IMR-90 (cell line): ENCODE results near the gene MDM2. TPM values are rescaled to one million over a fixed set of nuclear protein-coding genes. Genes with fewer than 3 reads are reported as not detected.

Source experiments
- ATAC-seq: fragments of 200-7000 bp; cut with Tn5 transposase; 2 replicates; pipeline ENCODE4 v1.9.1; 2020; ENCODE audit warnings: low read depth, mild to moderate bottlenecking, moderate library complexity
- BruUV-seq: library from RNA; stranded (reverse); fragments of 400-500 nt; replicated peaks from 2 replicates; lab custom pipeline; 2021; lab: Mats Ljungman, UMichigan
- CTCF ChIA-PET: fragments of 300-600 bp; formaldehyde crosslinking; extraction: SDS; loops from one replicate; lab custom pipeline; 2021; ENCODE audit warnings: antibody characterized with exemption; lab: Yijun Ruan, JAX
- POLR2A ChIA-PET: fragments of 300-600 bp; sonication (Branson Sonifier 250); formaldehyde crosslinking; loops from one replicate; lab custom pipeline; 2022; ENCODE audit warnings: antibody characterized with exemption; ENCODE audit not compliant: unreplicated experiment; lab: Charles Lee
- DNase-seq: peaks from one replicate; pipeline ENCODE4 v3.0.0; 2013
- H2AFZ ChIP-seq: replicated peaks from 2 replicates; pipeline ENCODE3; 2013; ENCODE audit warnings: low read length, mild to moderate bottlenecking; ENCODE audit not compliant: poor library complexity
- H2AK5ac ChIP-seq: 2 replicates; pipeline ENCODE4 v1.6.1; 2013; ENCODE audit warnings: low read depth, low read length, inconsistent platforms
- H2AK9ac ChIP-seq: replicated peaks from 2 replicates; pipeline ENCODE3; 2013; ENCODE audit warnings: mild to moderate bottlenecking, low read depth, low read length, moderate library complexity; ENCODE audit not compliant: poor library complexity
- H2BK120ac ChIP-seq: 2 replicates; pipeline ENCODE4 v1.6.1; 2013; ENCODE audit warnings: low read depth, low read length, inconsistent platforms
- H2BK15ac ChIP-seq: 3 replicates; pipeline ENCODE4 v1.6.1; 2013; ENCODE audit warnings: low read depth, low read length, inconsistent platforms
- H2BK20ac ChIP-seq: 2 replicates; pipeline ENCODE4 v1.6.1; 2013; ENCODE audit warnings: low read depth, mild to moderate bottlenecking, inconsistent platforms, low read length, moderate library complexity
- H2BK5ac ChIP-seq: 2 replicates; pipeline ENCODE4 v1.6.1; 2013; ENCODE audit warnings: mild to moderate bottlenecking, low read depth, low read length, inconsistent platforms; ENCODE audit not compliant: poor library complexity, severe bottlenecking
- H3K14ac ChIP-seq: replicated peaks from 2 replicates; pipeline ENCODE4 v1.6.1; 2013; ENCODE audit warnings: low read depth, low read length, inconsistent platforms
- H3K18ac ChIP-seq: 2 replicates; pipeline ENCODE4 v1.6.1; 2013; ENCODE audit warnings: low read depth, low read length, control low read depth
- H3K23ac ChIP-seq: 2 replicates; pipeline ENCODE4 v1.6.1; 2013; ENCODE audit warnings: low read depth, low read length, inconsistent platforms
- H3K27ac ChIP-seq: 2 replicates; pipeline ENCODE4 v1.5.1; 2013; ENCODE audit warnings: mild to moderate bottlenecking, control low read depth, low read length; ENCODE audit not compliant: insufficient read depth
- H3K27me3 ChIP-seq: 2 replicates; pipeline ENCODE4 v1.6.1; 2013; ENCODE audit warnings: low read length; ENCODE audit not compliant: control insufficient read depth, insufficient read depth
- H3K36me3 ChIP-seq: 2 replicates; pipeline ENCODE4 v1.6.1; 2013; ENCODE audit warnings: low read length, mixed read lengths; ENCODE audit not compliant: control insufficient read depth, insufficient read depth
- H3K4ac ChIP-seq: 2 replicates; pipeline ENCODE4 v1.6.1; 2013; ENCODE audit warnings: low read depth, low read length, inconsistent platforms
- H3K4me1 ChIP-seq: 2 replicates; pipeline ENCODE4 v1.6.1; 2013; ENCODE audit warnings: low read length, mixed read lengths; ENCODE audit not compliant: control insufficient read depth, insufficient read depth
- H3K4me2 ChIP-seq: 2 replicates; pipeline ENCODE4 v1.6.1; 2013; ENCODE audit warnings: low read depth, mild to moderate bottlenecking, control low read depth, low read length, moderate library complexity
- H3K4me3 ChIP-seq: 2 replicates; pipeline ENCODE4 v1.5.1; 2013; ENCODE audit warnings: low read depth, mild to moderate bottlenecking, control low read depth, low read length, moderate library complexity; ENCODE audit not compliant: insufficient read depth
- H3K56ac ChIP-seq: 2 replicates; pipeline ENCODE4 v1.6.1; 2013; ENCODE audit warnings: low read length, inconsistent platforms; ENCODE audit not compliant: insufficient read depth; ENCODE audit errors: extremely low read depth
- H3K79me1 ChIP-seq, 2 experiments: 2 replicates each; pipeline ENCODE4 v1.6.1; 2013; ENCODE audit warnings: low read length in 2 of 2, inconsistent platforms in 1 of 2, low read depth in 1 of 2
- H3K9ac ChIP-seq: 2 replicates; pipeline ENCODE4 v1.6.1; 2013; ENCODE audit warnings: low read depth, low read length, control low read depth
- H3K9me1 ChIP-seq: 2 replicates; pipeline ENCODE4 v1.6.1; 2013; ENCODE audit warnings: low read length, inconsistent platforms; ENCODE audit not compliant: insufficient read depth
- H3K9me3 ChIP-seq: 2 replicates; pipeline ENCODE4 v1.6.1; 2013; ENCODE audit warnings: low read length; ENCODE audit not compliant: control insufficient read depth, insufficient read depth
- H4K20me1 ChIP-seq: 2 replicates; pipeline ENCODE4 v1.6.1; 2013; ENCODE audit warnings: low read length, inconsistent platforms; ENCODE audit not compliant: insufficient read depth
- H4K5ac ChIP-seq: 2 replicates; pipeline ENCODE4 v1.6.1; 2013; ENCODE audit warnings: mild to moderate bottlenecking, low read depth, low read length, control low read depth
- H4K8ac ChIP-seq, 2 experiments: 2 replicates each; pipeline ENCODE4 v1.6.1; 2013; ENCODE audit warnings: low read depth in 2 of 2, low read length in 2 of 2, control low read depth in 1 of 2, inconsistent platforms in 1 of 2
- H4K91ac ChIP-seq: 2 replicates; pipeline ENCODE4 v1.6.1; 2013; ENCODE audit warnings: low read depth, low read length, inconsistent platforms; ENCODE audit not compliant: insufficient read depth
- CEBPB ChIP-seq: IDR thresholded peaks from 2 replicates; pipeline ENCODE4 v1.6.1; 2012; ENCODE audit warnings: low read depth, low read length, improper control_type of control experiment
- CHD1 ChIP-seq: IDR thresholded peaks from 2 replicates; pipeline ENCODE4 v1.6.1; 2012; ENCODE audit warnings: low read depth, low read length, improper control_type of control experiment
- FOS ChIP-seq: fragments of 150-350 bp; IDR thresholded peaks from 2 replicates; pipeline ENCODE4 v1.6.1; 2016; ENCODE audit warnings: low read depth, low read length
- MAFK ChIP-seq: IDR thresholded peaks from 2 replicates; pipeline ENCODE4 v1.6.1; 2012; ENCODE audit warnings: low read depth, low read length, improper control_type of control experiment
- MXI1 ChIP-seq: IDR thresholded peaks from 2 replicates; pipeline ENCODE4 v1.6.1; 2012; ENCODE audit warnings: low read depth, mild to moderate bottlenecking, low read length, moderate library complexity, borderline replicate concordance
- NFE2L2 ChIP-seq: fragments of 150-350 bp; IDR thresholded peaks from 2 replicates; pipeline ENCODE4 v1.6.1; 2016; ENCODE audit warnings: low read depth, mild to moderate bottlenecking, low read length
- POLR2A ChIP-seq: IDR thresholded peaks from 2 replicates; pipeline ENCODE4 v1.6.1; 2012; ENCODE audit warnings: mild to moderate bottlenecking, low read depth, low read length
- RAD21 ChIP-seq: IDR thresholded peaks from 2 replicates; pipeline ENCODE4 v1.6.1; 2012; ENCODE audit warnings: low read length, improper control_type of control experiment
- RCOR1 ChIP-seq: IDR thresholded peaks from 2 replicates; pipeline ENCODE4 v1.6.1; 2012; ENCODE audit warnings: mild to moderate bottlenecking, low read length, improper control_type of control experiment; ENCODE audit not compliant: insufficient replicate concordance
- RFX5 ChIP-seq: IDR thresholded peaks from 2 replicates; pipeline ENCODE4 v1.8.0; 2012; ENCODE audit warnings: low read depth, mild to moderate bottlenecking, low read length, moderate library complexity
- WGBS, 2 experiments: methylation state at CpG; one replicate each; pipeline versions ENCODE4 v1.1.5 to v1.1.7; 2013; ENCODE audit warnings: missing lambda C conversion rate in 2 of 2; ENCODE audit not compliant: insufficient read length in 1 of 2; ENCODE audit errors: extremely low coverage in 2 of 2; 5-methylcytosine and 5-hydroxymethylcytosine counted together
- dilution Hi-C: fragments of 300-500 bp; cut with HindIII; formaldehyde crosslinking; loops from one replicate; pipeline ENCODE4 v1.14.3; 2018; ENCODE audit warnings: low sequenced_read_pairs; ENCODE audit not compliant: unreplicated experiment
- in situ Hi-C: fragments of 300-500 bp; cut with MboI; formaldehyde crosslinking; loops from 3 replicates; pipeline ENCODE4 v1.14.3; 2019; ENCODE audit warnings: low sequenced_read_pairs, inconsistent platforms, mixed read lengths
- intact Hi-C: fragments of 100-400 bp; cut with micrococcal nuclease; formaldehyde crosslinking; loops from 2 replicates; pipeline ENCODE4 v1.10.0; 2022
- polyA plus RNA-seq, 3 experiments: library from polyadenylated mRNA; depleted of rRNA; stranded (reverse); fragments of >200 nt; gene quantifications; 2 replicates each; pipeline ENCODE4 v1.2.3, GENCODE V29; 2012; ENCODE audit warnings: low replicate concordance in 1 of 3
- total RNA-seq: library from RNA; depleted of rRNA; stranded (reverse); fragments of >200 nt; gene quantifications from 2 replicates; pipeline ENCODE4 v1.2.3, GENCODE V29; 2012
- TF ChIP-seq, protein P1 (sequence below): fragments of 150-350 bp; IDR thresholded peaks from 2 replicates; pipeline ENCODE4 v1.6.1; 2017; ENCODE audit warnings: mild to moderate bottlenecking, antibody characterized with exemption, low read length, low read depth

Gene MDM2
- total and polyA plus RNA-seq, 2 of the 4 experiments (the other 2 are of a cell fraction): 21.9 to 196 TPM

DNA sequence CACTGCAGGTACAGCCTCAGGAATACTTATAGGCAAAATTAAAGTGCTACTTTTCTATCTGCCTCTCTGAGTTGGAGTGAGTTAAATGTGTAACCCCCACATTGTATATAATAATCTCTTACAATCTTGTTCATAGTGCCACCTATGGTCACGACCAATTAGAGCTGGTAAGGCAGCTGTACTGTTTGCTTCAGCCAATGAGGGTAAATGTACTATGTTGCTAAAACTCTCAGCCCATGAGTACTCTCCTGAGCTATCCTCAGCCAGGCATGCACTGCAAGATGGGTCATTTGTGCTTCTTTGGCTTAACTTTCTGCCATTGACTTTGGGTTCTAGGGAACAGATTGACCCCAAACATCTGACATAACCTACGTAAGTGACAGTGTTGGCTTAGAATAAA lies 15.0 kb upstream of the MDM2 start:
- H3K14ac ChIP-seq: no peak overlapping the region
- BruUV-seq: no TSS peak
- no peak overlapping the region for H3K18ac ChIP-seq
- H3K9me3 ChIP-seq: no peaks in the 10 kb centered on the region
- H2BK5ac ChIP-seq: no peak overlapping the region
- ChIA-PET POLR2A (no interaction called here), CTCF (no interaction called here)
- dilution Hi-C loops: no loop called here
- H3K9me1 ChIP-seq: peaks cover 3% of the 10 kb centered on the region; the same call in 1 of the 2 replicates
- H3K4me1 ChIP-seq: no peaks in the 10 kb centered on the region; the same call in 1 of the 2 replicates
- no peak overlapping the region for H3K4me3 ChIP-seq
- in situ Hi-C loops: no loop called here
- H3K23ac ChIP-seq: no peak overlapping the region
- DNase-seq: peak; percentile 49
- no peak overlapping the region for H2AK5ac ChIP-seq
- H4K20me1 ChIP-seq: no peaks in the 10 kb centered on the region
- no peak overlapping the region for H4K8ac ChIP-seq
- no peak overlapping the region for H3K4me2 ChIP-seq
- intact Hi-C loops: no loop called here
- H2BK120ac ChIP-seq: no peak overlapping the region
- no peak overlapping the region for H2BK15ac ChIP-seq
- peak; percentile 86 for ATAC-seq
- H4K91ac ChIP-seq: no peak overlapping the region
- H3K56ac ChIP-seq: no peak overlapping the region
- H2BK20ac ChIP-seq: no peak overlapping the region
- no peak overlapping the region for H3K4ac ChIP-seq
- H3K27me3 ChIP-seq: no peaks in the 10 kb centered on the region
- TF ChIP-seq MXI1 (no peak), FOS (no peak), NFE2L2 (no peak), MAFK (no peak), CEBPB (no peak), POLR2A (no peak), CHD1 (no peak), RFX5 (no peak), RCOR1 (no peak), RAD21 (no peak)
- TF ChIP-seq, protein P1, sequence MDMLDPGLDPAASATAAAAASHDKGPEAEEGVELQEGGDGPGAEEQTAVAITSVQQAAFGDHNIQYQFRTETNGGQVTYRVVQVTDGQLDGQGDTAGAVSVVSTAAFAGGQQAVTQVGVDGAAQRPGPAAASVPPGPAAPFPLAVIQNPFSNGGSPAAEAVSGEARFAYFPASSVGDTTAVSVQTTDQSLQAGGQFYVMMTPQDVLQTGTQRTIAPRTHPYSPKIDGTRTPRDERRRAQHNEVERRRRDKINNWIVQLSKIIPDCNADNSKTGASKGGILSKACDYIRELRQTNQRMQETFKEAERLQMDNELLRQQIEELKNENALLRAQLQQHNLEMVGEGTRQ: no peak
- H4K5ac ChIP-seq: no peak overlapping the region
- no peak overlapping the region for H2AFZ ChIP-seq
- no CpG with 5 or more reads among the region's 2 CpGs for WGBS, 2 experiments
- H2AK9ac ChIP-seq: no peak overlapping the region
- H3K36me3 ChIP-seq: no peaks in the 10 kb centered on the region
- no peak overlapping the region for H3K9ac ChIP-seq
- H3K79me1 ChIP-seq: no peaks in the 10 kb centered on the region
- H3K27ac ChIP-seq: no peak overlapping the region
